ENCODE measurements around the gene PPIP5K1.
A peak's percentile ranks its signal among the peaks of the same experiment; 100 is the strongest.
"Not testable (repeated sequence)": the region's sequence is repeated elsewhere in the genome, so short reads cannot be mapped to it uniquely, and the experiment has no call there.

PPIP5K1 gene

GRCh38 chr15:43589778-43590466, at the start of gene PPIP5K1:
TSS of gene PPIP5K1 (minus strand) at chr15:43590208. CDS start at chr15:43584504, 5,704 bp downstream.
- DNase-seq (ENCODE audit: low read depth, low spot score) = not testable (repeated sequence)

- DNase-seq (ENCODE audit: low read depth, low spot score) = not testable (repeated sequence)
These were observed 48.6 kb upstream of the PPIP5K1 start for GRCh38 chr15:43638464-43639204.

- DNase-seq (ENCODE audit: low read depth, low spot score) = not testable (repeated sequence)
These were observed 36.9 kb upstream of the PPIP5K1 start for GRCh38 chr15:43626937-43627336.

DNA sequence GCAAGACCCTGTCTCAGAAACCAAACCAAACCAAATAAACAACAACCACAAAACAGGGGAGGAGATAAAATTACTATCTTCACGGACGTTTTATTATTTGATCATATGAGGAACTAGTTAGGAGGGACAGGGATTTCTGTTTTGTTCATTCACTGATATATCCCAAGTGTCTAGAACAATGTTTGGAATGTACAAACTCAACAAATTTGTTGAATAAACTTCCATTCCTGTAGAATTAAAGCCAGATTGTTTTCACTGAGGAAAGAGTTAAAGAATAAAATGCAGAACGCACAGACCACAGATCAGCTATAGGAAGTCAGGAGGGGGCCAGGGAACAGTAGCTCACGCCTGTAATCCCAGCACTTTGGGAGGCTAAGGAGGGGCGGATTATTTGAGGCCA, 35.1 kb upstream of the PPIP5K1 start:
- no peak for DNase-seq (ENCODE audit: low read depth, low spot score)

GRCh38 chr15:43622068-43622799, 32.2 kb upstream of the PPIP5K1 start:
- peak; percentile 5 for DNase-seq (ENCODE audit: low read depth, low spot score)

DNA sequence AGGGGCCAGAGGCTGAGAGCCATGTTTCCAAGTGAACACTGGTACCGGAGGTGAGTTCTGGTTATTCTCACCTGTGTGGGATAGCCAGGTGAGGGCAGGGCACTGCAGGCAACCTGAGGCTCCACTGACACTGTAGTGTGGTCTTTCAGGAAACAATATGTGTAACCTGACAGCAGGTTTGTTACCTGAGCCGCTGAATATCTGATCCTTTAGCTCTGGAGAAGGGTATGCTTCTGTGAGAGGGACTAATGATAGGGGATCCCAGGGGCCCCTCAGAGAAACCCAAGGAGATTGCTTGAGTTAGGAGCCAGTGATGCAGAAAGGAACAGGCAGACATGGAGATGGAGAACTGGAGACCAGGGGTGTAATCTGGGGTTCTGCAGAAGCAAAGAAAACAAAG, 28.7 kb upstream of the PPIP5K1 start, which contains the start of gene STRC:
Gene STRC (minus strand): TSS at position 101 of the 400 bp plus-strand sequence. CDS start 78 bp downstream, at position 23.
- not testable (repeated sequence) for DNase-seq (ENCODE audit: low read depth, low spot score)

DNA sequence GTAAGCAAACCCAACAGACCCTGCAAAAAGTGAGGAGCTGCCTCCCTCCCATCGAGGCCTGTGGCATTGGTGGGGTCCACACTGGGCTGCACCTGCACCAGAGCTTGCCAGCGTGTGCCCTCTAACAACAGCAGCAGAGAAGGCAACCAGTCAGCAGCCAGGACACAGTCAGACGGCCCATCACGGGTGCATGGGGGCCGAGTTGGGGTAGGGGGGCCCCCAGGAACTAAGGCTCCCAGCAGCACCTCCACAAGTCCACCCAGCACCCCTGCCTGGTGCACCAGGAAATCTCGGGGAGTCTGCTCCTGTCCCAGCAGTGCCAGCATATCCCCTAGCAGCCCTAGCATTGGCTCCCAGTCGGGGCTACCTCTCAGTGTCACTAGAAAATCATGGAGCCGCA, 27.7 kb upstream of the PPIP5K1 start:
- not testable (repeated sequence) for DNase-seq (ENCODE audit: low read depth, low spot score)

GRCh38 chr15:43602233-43602632, 12.2 kb upstream of the PPIP5K1 start:
- DNase-seq (ENCODE audit: low read depth, low spot score) = peak; percentile 71

DNA sequence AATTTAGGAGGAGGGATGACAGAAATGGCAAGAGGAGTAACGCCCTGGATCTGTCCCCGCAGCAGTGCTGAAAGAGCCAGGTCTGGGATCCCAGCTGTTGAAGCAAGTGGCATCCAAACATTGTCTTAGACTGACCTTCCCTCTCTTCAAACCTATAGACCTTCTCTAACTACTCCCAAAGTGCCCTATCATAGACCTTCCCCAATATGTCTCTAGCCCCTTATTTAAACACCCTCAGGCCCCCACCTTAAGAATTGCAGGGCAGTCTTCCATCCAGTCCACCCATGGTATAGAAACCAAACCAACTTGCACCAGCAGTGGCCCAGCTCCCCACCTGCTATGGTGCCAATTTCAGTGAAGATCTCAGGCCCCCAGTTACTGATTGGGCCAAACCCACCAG, 10.2 kb upstream of the PPIP5K1 start:
- not testable (repeated sequence) for DNase-seq (ENCODE audit: low read depth, low spot score)

- DNase-seq (ENCODE audit: low read depth, low spot score) = not testable (repeated sequence)
These were observed 9.1 kb upstream of the PPIP5K1 start for GRCh38 chr15:43599131-43599530.

- DNase-seq (ENCODE audit: low read depth, low spot score) = not testable (repeated sequence)
These were observed 3.6 kb upstream of the PPIP5K1 start, which contains the start of gene CKMT1B for GRCh38 chr15:43593328-43594190. TSS of gene CKMT1B (plus strand) at chr15:43594027. CDS start at chr15:43594219, 192 bp downstream.

DNA sequence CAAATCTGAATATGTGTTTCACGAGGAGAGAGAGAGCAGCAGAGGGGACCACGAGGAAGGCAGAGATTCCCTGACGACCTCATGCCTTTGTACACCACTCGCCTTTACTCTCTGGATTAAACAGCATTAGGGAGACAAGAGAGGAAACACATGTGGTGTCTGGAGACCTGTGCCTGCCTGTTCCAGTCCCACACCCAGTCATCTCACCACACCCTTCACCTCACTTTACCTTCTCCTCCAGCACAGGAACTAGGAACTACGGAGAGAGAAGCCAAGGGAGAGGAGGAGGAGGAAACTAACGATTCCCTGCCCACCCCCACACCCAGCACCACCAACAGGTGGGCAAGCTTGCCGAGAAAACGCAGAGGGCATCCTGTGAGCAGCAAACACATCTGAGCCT, 2.8 kb upstream of the PPIP5K1 start:
- DNase-seq (ENCODE audit: low read depth, low spot score) = not testable (repeated sequence)

GRCh38 chr15:43574607-43575006, 15.4 kb downstream of the PPIP5K1 start:
- not testable (repeated sequence) for DNase-seq (ENCODE audit: low read depth, low spot score)

- not testable (repeated sequence) for DNase-seq (ENCODE audit: low read depth, low spot score)
These were observed 23.4 kb downstream of the PPIP5K1 start for GRCh38 chr15:43566615-43567014.

- not testable (repeated sequence) for DNase-seq (ENCODE audit: low read depth, low spot score)
These were observed 26.2 kb downstream of the PPIP5K1 start for GRCh38 chr15:43563793-43564192.

DNA sequence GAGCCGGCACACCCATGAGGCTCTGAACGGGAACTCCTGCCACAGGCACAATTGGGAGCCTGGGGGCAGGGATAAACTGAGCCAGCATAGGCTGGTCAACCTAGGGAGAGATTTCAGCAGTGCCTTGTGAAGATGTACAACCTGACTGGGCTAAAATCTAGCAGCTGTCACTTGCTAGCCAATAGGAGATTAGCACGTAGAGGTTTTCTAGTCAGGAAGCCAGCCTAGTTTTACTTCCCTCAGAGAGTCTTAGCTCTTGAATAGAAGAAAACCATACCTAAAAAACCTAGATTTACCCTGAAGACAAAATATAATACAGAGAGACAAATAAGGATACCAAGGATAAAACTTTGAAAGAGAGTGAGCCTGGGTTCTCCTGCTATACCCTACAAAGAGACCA, 27.3 kb downstream of the PPIP5K1 start:
- not testable (repeated sequence) for DNase-seq (ENCODE audit: low read depth, low spot score)

GRCh38 chr15:43552986-43553385, 37.0 kb downstream of the PPIP5K1 start:
- DNase-seq (ENCODE audit: low read depth, low spot score) = no peak

DNA sequence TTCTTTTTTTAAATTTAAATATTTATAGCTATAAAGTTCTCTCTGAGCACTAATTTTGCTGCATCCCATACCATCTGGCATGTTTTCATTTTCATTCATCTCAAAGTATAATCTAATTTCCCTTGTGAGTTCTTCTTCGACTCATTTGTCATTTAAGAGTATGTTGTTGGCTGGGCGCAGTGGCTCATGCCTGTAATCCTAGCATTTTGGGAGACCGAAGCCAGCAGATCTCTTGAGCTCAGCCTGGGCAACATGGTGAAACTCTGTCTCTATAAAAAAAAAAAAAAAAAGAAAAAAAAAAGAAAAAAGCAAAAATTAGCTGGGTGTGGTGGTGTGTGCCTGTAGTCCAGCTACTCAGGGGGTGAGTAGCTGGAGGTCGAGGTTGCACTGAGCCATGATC, 37.8 kb downstream of the PPIP5K1 start:
- no peak for DNase-seq (ENCODE audit: low read depth, low spot score)

- peak; percentile 65 for DNase-seq (ENCODE audit: low read depth, low spot score)
These were observed 39.3 kb downstream of the PPIP5K1 start for GRCh38 chr15:43550527-43551363.

DNA sequence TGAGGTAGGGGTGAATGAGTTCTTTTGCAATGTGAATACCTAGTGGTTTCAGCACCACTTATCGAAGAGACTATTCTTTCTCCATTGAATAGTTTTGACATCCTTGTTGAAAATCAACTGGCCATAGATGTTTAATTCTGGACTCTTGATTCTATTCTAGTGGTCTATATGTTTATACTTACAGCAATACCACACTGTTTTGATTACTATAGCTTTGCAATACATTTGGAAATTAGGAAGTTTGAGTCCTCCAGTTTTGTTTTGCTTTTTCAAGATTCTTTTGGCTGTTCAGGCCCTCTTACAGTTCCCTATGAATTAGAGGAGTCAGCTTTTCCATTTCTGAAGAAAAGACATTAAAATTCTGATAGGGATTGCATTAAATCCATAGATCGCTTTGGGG, 42.5 kb downstream of the PPIP5K1 start:
- DNase-seq (ENCODE audit: low read depth, low spot score) = no peak

All from astrocyte of the hippocampus (primary cell).